HG02759 (cell line): ENCODE results near the gene ZFYVE21.

Experiments
- ATAC-seq: cut with Tn5 transposase; IDR thresholded peaks from one replicate; pipeline ENCODE4 v1.9.1; 2021; ENCODE audit warnings: mild to moderate bottlenecking, moderate library complexity; ENCODE audit not compliant: unreplicated experiment

Gene ZFYVE21

GRCh38 chr14:103721334-103722120, 5.9 kb downstream of the ZFYVE21 start:
- ATAC-seq, result no peak

DNA sequence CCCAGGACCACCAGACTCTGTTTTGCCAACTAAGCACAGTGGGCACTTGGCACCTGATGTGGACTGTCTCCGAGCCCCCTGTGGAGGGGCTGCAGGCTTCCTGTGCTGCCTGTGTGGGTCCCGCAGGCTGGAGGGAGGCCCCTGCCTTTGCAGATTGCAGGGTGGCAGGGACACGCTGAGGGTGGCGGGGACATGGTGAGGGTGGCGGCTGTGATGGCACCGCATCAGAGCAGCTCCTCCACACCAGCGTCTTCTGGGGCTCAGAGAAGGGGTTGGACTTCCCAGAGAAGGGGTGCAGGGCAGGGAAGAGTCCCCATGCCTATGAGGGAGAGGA, 8.1 kb downstream of the ZFYVE21 start:
- ATAC-seq, result no peak

- no peak for ATAC-seq
Measured at GRCh38 chr14:103724116-103724515, 8.5 kb downstream of the ZFYVE21 start.

DNA sequence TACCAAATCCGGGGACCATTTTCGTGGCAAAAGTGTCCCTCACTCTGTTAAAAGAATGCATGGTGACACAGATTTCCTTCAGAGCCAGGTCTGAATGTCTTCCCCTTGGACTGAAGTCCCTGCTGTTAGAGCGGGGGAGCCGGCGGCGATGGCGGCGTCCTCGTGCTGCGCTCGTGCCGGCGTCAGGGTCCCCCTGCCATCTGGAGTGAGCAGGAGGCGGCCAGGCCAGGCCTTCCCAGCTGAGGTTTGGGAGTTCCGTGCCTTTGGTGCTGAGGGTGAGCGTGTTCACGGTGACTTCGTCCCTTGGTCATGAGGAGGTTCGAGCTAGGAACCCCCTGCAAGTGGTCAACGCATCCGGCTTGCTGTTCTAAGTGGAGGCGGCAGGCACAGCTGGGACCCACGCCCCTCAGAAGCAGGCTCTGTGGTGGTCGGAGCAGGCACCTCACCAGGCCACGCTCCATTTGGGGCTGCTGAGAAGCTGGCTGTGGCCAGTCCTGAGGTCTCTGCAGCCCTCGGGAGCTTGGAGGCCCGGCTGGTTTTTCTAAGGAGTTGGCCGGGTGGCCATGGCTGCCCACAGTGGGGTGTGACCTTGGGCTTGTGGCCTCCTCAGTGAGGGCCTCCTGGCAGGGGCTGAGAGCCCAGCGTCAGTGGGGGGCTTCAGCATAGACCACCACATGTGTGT, 9.5 kb downstream of the ZFYVE21 start:
- no peak for ATAC-seq

- no peak for ATAC-seq
Measured at GRCh38 chr14:103725739-103726395, 10.3 kb downstream of the ZFYVE21 start.

GRCh38 chr14:103726474-103726873, 10.9 kb downstream of the ZFYVE21 start:
- ATAC-seq, result no peak

DNA sequence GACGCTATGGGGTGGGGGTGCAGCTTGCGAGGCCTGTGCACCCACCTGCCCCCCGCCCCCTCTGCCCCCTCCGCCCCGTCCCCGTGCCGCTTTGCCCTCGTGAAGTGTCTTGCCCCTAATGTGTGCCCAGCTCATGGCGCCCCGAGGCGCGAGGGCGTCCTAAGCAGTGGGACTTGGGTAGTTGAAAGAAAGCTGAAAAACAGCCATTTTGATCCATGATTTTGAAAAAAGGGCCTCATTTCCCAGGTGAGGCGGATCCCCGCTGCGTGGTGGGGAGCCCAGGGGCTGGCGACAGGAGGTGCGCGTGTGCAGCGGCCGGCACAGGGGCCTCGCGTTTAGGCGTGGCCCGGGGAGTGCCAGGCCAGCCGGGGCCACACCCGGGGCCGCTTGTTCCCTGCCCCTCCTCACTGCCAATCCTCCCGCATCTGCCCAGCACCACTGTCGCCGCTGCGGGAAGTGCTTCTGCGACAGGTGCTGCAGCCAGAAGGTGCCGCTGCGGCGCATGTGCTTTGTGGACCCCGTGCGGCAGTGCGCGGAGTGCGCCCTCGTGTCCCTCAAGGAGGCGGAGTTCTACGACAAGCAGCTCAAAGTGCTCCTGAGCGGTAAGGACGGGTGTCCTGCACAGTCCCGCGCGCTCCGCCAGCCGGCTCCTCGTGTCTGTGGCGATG, 11.8 kb downstream of the ZFYVE21 start:
- ATAC-seq, result no peak

DNA sequence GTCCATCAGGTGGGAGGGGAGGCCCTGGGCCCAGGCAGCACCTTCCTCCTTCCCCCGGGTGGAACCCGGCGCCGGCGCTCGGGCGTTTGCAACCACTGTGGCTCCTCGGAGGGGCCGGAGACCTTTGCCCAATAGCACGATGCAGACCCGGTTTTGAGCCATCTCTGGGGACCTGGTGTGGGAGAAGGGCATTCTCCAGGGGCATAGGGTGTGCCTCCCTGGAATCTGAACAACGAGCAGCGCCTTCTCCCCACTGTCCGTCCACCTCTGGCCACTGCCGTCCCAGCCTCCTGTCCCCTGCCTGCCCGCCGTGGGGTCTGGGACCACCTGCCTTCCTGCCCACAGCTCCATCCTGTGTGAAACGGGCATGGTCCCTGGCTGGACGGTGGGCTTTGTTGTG, 12.5 kb downstream of the ZFYVE21 start:
- ATAC-seq, result no peak

GRCh38 chr14:103728721-103729120, 13.1 kb downstream of the ZFYVE21 start:
- no peak for ATAC-seq

DNA sequence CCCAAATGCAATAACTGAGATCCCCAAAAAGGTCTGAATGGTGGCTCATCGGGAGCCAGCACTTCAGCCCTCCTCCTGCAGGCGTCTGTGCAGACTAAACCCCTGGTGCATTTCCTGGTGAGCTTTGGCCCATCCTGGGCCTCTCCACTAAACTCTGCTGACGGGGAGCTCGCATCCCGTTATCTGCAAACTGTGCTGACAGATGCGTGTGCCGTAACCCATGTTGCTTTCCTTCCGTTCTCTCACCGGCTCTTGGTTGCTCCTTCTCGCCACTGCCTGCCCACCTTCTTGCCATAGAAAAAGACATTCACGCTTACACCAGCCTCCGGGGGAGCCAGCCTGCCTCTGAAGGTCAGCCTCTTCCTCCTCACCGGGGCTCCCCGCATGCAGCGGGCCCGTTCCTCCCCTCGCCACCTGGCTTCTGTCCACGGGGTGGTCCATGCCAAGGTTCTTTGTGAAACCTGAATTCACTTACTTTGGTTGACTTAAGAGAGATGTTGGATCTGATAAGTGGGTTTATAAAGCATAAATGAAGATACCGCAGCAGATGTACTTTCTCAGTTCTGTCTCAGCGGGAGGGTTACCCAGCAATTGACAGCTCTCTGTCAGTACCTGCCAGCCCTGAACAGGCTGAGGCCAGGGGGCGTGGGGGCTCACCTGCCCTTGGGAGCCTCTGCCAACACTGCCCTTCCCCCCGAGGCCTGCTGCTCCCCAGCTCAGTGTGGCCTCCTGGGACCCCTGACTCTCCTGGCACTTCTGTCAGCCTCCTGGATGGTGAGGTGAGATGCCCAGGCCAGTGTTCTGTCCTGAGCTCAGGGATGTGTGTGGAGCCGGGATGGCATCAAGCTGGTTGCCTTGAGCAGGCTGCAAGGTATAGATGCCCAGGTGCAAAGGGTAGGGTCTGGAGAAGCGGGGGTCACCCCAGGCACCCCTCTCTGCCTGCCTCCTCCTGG, 14.2 kb downstream of the ZFYVE21 start:
- ATAC-seq, result no peak

DNA sequence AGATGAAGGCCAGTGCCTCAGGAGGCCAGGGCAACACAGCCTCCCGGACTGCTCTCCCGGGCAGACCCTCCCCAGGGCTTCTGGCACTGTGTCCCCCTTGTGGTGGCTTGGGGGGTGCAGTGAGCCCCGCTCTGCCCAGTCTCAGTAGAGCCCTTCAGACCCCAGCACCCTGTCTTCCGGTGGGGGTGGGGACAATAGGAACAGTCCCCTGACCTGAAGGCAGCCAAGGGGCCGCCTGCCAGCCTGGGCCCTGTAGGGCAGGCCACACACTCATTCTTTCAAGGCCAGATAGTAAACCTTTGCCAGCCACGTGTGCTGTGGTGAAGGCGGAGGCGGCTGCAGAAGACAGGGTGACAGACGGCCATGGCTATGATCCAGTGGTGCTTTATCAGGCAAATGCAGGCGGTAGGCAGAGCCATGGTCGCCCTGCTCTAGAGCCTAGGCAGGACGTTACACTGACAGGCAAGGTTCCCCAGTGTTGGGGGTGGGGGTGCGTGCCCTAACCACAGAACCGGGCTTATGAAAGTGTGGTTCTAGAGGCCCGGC, 15.0 kb downstream of the ZFYVE21 start:
- no peak for ATAC-seq

DNA sequence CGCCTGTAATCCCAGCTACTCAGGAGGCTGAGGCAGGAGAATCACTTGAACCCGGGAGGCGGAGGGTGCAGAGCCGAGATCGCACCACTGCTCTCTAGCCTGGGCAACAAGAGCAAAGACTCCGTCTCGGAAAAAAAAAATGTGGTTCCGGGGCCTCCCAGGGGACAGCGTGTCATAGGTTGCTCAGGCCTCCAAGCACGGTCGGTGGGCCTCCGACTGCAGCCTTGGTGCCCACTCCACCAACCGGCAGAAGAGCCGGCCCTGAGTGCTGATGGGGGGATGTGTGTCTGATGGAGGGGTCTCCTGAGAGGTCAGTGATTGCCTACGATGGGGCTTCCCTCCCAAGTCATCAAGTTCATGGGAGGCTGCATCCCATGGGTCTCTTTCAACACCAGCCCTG, 15.9 kb downstream of the ZFYVE21 start:
- ATAC-seq, result no peak

GRCh38 chr14:103731916-103732867, 16.6 kb downstream of the ZFYVE21 start:
- ATAC-seq, result no peak

DNA sequence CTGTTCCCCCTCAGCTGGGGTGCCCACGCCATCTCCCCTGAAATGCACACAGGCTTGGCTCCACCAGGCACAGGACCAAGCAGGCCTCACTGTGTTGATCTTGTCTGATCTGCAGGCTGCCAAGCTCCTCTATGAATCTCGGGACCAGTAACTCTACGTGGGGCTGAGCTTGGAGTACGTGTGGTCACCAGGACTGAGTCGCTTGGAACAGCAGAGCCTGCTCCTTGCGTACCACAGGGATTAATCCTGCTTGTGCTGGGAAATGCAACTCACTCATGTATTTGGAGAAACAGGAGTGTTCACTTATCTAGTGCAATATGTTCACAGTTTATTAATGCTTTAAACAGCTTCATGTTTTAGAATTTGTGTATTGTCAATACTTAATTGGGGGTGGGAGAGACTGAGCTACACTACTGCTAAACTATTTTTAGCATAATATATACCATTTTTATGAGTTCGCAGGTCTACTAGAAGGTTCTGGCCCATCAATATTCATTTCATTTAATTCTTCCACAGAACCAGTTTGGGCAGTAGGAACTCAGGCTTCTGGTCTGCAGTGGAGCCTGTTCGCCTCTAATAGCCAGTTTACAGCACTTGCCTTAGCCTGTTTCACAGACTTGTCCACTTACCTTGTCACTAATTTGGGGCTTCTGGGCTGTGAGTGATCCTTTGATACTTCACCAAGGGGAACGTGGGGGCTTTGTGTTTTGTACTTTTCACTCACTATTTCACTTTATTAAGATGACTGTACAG, 17.4 kb downstream of the ZFYVE21 start:
- no peak for ATAC-seq

- ATAC-seq, result no peak
Measured at GRCh38 chr14:103733651-103734050, 18.0 kb downstream of the ZFYVE21 start.

DNA sequence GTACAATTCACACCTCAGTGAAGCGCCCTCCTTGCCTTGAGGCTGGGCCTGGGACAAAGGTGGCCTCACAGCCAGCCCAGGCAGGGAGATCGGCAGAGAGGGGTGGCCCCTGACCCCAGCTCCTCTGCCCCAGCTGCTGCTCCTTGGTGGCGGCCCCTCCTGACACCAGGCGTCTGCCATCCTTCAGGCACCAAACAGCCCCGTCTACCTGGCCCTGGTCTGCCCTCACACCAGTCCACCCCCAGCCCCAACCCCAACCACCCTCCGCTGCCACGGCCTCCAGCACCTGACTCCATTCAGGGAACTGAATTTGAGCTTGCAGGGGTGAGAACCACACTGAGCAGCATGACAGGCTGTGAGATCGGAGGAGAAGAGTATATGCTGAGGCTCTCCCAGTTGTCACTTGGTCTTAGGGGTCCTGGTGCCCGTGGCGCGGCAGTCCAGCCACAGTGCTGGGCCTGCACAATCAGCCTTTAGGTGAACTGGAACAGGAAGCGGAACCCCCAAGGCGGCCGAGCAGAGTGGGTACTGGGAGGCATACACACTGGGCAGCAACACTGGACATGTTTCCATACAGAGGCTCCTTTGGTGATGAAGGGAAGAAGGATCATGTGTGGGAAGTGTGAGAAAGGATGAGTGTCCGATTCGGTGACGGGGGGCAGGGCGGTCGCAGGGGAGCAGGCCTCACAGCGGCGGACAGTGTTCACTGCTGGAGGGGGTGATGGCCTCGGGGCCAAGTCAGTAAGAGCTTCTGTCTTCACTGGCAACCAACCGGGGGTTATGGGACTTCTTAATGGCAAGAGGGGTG, 18.7 kb downstream of the ZFYVE21 start:
- ATAC-seq, result no peak

DNA sequence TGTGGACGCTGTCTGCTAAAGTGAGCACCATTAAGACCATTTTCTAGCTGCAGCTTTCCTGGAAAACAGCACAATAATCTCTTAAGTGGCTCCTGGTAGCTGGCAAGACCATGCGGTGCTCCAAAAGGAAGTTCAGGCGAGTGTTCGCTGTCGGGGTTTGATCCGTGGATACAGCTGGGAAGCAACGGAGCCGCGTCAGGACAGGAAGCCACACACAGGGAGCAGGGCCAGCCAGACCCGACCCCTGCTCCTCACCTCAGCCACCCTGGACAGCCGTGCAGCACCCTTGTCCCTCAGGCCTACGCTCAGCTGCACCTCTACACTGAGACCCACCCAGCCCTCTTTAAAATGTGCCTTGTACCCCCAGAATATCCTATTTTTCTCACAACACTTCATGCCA, 19.4 kb downstream of the ZFYVE21 start:
- no peak for ATAC-seq

GRCh38 chr14:103735439-103735814, 19.8 kb downstream of the ZFYVE21 start:
- ATAC-seq, result no peak
